Stimulated activated CD8-positive, alpha-beta memory T cell treated with anti-CD3 and anti-CD28 coated beads, Interleukin-15, amount 100 ng/mL, for 48 hours (primary cell): ENCODE results near the gene PPP1R13B.
"Not testable (repeated sequence)": the region's sequence is repeated elsewhere in the genome, so short reads cannot be mapped to it uniquely, and the experiment has no call there.

Experiments used
- DNase-seq, 2 donors: peaks; one replicate each; pipeline ENCODE4 v3.0.0-alpha.2; 2020; ENCODE audit warnings: low read depth in 2 of 2

Gene PPP1R13B

GRCh38 chr14:103859416-103860202 is 12.2 kb upstream of the PPP1R13B start:
- DNase-seq, result no peak

- DNase-seq, result no peak
Measured at GRCh38 chr14:103858063-103858781, 10.8 kb upstream of the PPP1R13B start.

- no peak for DNase-seq
Measured at GRCh38 chr14:103857256-103857655, 9.9 kb upstream of the PPP1R13B start.

- no peak for DNase-seq
Measured at GRCh38 chr14:103856607-103857006, 9.2 kb upstream of the PPP1R13B start.

GRCh38 chr14:103856105-103856504 is 8.7 kb upstream of the PPP1R13B start:
- DNase-seq, result no peak

- DNase-seq, result no peak
Measured at GRCh38 chr14:103855734-103856095, 8.3 kb upstream of the PPP1R13B start.

DNA sequence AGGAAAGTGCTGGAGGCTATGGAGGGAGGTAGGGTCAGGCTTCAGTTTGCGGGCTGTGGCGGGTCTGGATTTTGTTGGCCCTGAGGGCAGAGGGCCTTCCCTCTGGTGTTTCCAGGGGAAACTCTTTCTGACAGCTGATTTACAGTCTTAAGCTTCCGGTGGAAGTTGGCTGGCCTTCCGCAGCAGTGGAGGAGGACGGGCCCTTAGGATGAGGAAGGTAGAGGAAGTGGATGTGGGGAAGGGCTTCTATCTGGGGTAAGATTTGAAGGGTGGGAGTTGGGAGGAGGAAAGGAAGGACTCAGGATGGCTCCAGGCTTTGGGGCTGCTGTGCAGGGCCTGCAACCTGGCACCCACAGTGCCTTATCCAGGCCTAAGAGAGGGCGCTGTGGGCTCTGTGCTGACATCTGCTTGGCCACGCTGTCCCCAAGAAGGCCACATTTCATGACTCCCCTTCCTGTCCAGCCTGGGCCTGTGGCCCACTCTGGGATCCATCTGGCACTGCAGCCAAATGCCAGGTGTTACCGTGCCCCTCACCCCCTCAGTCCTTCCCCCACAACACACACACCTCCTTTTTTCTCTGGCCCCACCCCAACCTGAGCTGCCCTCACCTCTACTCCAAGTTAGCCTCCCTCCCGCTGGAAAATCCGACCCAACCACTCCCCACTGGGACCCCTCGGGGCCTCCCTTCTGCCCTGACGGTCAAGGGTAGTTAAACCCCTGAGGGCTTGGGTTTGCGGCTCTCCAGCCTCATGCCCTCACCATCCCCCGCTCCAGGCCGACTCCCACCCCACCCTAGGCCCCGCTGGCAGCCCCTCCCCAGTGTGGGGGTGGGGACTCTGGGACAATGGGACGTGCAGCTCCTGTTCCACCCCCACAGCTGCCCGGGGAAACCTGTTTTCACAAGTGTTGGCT is 7.7 kb upstream of the PPP1R13B start:
- no peak for DNase-seq

DNA sequence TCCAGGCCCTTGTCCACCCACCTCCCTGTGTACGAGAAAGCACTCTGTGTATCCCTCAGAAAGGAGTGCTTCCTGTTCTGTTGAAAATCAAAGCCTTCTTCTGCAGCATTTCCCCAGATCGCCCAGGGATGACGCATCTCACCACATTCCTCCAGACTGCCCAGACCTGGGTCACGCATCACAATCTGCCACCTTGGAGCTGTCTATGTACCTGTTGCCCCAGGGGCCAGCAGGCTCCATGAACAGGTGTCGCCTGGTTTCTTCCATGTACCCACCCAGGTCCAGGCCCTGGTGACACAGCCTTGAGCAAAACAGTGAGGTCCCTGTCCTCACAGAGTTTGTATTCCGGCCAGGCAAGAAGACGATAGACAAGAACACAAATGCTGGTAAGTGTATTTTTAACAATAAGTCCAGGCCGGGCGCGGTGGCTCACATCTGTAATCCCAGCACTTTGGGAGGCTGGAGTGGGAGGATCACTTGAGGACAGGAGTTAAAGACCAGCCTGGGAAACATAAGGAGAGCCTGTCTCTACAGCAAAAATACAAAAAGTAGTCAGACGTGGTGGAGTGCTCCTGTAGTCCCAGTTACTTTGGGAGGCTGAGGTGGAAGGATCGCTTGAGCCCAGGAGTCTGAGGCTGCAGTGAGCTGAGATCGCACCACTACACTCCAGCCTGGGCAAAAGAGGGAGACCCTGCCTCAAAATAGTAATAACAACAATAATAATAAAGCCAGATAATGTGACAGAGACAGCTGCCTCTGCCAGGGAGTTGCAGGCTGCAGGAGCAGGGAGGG is 6.8 kb upstream of the PPP1R13B start:
- DNase-seq, result no peak

- DNase-seq, result no peak
Measured at GRCh38 chr14:103849151-103849886, 1.9 kb upstream of the PPP1R13B start.

DNA sequence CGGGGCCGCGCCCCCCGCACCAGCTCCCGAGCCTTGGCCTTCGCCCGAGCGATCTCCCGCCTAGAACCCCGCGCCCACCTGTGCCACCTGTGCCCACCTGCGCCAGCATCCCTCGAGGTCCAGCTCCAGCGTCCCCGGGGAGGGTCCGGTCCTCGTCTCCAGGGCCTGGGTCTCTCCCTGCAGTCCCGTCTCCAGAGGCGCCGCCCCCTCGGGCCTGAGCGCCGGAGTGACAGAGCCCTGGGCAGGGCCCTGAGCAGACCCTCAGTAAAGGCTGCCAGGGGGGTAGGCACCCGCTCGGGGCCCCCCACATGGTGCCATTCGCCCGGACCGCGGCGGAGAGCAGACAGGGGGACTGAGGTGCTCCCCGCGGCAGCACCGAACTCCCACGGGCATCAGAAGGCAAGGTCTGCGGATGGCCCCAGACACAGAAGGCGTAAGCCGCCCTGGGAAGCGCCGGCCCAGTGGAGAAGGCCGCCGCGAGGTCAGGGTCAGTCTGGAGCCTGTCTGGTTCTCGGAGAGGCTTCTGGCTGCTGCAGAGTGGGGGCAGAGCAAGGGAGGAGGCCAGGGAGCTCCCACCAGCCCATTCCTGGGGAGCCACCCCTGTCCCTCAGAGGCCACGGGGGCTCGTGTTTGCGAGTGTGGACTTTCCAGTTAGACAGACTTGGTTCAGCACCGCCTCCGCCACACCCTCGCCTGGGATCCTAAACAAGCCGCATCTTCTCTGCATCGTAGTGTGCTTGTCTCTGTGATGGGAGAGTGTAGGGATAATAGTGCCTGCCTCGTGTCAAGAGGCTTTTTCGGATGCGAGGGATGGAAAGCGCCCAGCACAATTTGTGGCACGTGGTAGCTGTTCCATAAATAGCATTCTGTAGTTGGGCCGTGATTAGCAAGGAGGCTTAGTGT is 1.1 kb upstream of the PPP1R13B start:
- DNase-seq, result no peak

GRCh38 chr14:103846543-103847450 is 578 bp downstream of the PPP1R13B start:
- DNase-seq, result peak in 1 of 2 donors; percentile 6

GRCh38 chr14:103846097-103846496 is 1.3 kb downstream of the PPP1R13B start:
- no peak for DNase-seq

GRCh38 chr14:103845327-103845726 is 2.0 kb downstream of the PPP1R13B start:
- DNase-seq, result no peak

GRCh38 chr14:103841265-103841664 is 6.1 kb downstream of the PPP1R13B start:
- not testable (repeated sequence) for DNase-seq

DNA sequence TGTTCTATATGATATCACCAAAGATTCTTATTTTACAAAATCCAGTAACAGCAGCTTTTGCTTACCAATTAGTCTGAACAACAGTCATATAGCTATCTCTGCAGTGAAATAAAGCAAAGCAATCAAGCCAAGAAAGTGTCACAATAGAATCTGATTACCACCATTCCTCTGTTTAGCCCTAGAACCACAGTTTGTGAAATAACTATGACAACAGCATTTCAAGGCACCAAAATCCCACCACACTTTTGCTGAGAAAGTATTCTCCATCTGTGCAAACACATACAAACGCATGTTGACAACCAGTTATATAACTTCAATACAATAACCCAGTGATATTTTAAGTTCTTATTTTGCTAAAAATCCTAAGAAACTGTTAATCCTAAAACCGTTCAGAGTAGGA is 7.4 kb downstream of the PPP1R13B start:
- no peak for DNase-seq

GRCh38 chr14:103839579-103839978 is 7.8 kb downstream of the PPP1R13B start:
- no peak for DNase-seq

DNA sequence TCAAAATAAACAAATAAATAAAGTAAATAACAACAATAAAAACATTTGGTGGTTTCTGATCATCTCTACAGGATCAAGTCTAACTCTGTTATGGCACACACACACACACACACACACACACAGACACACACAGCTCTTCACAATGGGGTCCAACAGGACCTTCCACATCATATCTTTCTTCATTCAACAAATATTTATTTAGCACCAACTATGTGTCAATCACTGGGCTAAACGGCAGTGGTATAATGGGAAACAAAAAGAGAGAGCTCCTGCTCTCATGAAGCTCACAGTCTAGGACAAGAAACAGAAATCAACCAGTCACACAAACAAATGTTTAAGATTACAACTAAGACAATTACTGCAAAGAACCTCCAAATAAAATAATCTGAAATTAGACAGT is 9.3 kb downstream of the PPP1R13B start:
- DNase-seq, result no peak

DNA sequence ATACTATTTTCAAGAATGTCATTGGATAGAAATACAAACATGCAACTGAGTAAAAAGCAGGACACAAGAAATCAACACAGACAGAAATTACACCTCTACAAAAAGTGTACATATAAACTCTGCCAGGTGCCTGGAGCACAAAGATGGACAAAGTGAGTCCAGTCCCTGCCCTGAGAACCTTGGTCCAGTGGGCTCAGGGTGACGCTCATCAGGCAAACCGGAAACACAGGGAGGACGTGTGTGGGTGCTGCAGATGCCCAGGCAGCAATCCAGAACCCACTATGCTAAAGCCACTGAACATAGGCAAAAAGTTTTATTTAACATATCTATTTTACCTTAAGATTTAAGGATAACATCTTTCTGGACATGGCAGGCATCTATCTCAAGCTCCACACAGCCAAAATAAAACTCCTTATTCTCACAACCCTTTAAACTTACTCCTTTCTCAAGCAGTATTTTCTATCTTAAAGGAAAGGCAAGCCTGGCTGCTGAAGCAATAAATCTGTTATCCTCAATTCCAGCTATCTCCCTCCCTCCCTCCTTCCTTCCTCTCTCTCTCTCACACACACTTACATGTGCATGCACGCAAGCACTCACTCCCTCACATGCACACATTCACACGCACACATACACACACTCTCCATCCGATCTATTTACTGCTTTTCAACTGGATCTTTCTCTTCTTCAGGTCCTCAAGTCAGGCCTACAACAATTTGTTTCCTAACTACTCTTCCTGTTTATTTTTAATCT is 10.2 kb downstream of the PPP1R13B start:
- DNase-seq, result no peak
